ENCODE results near the gene SLC31A1.

Gene SLC31A1

DNA sequence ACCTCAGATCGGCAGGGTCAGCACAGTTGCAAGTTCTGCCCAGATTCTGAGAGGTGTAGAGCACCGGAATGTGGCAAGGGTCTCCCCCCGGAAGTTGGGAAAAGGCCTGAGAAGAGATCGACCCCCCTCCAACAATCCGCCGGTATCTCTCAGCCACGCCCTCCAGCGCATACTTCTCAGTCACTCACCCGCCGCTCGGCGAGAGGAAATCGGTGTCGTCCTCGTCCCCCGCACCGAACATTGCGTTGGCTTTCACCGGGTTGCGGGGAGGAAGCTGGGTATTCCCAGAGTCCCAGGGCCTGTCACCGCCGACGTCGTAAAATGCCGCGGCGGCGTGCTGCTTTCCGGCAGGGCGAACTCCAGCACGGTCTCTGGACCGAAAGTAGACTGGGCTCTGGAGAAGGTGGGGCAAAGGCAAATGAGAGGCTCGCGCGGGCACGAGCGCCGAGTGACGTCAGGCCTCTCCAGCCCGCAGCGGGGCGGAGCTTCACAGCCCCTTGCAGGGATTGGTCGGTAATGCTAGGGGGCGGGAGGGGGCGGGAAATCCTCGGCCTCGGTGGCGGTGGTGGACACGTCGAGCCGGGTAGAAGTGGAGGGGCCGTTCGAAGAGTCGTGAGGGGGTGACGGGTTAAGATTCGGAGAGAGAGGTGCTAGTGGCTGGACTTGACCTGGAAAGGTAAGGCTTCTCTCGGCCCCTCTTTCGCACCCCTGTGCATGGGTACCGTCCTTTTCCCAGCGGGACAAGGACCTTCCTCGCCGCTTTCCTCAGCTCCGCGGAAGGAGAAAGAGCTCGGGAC is at the start of gene SLC31A1, which contains the start of gene FKBP15:
SLC31A1 (plus strand) TSS at position 542 of the 797 bp plus-strand sequence. CDS start 34,605 bp downstream, outside the sequence.
FKBP15 (minus strand) TSS at position 275 of the 797 bp plus-strand sequence; CDS start at position 241, 34 bp downstream.
- peak; percentile 98 for DNase-seq (ENCODE audit: low spot score)

DNA sequence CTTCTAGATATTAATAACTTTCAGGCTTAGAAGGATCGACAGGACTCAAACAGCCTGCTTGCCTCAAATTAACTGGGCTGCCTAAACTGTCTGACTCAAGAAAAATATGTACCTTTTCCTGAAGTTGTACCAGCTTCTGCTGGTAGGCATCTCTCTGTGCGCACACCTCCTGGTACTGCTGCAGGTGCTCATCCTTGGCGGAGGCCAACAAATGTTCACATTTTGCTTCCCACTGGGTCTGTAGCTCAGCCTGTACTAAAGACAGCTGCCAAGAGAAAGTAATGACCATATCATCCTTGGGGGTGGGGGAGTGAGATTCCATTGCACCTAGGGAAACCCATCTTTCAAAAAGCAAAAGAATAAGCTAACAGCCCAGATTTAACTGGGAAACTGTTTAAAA is 48.0 kb upstream of the SLC31A1 start:
- no peak for DNase-seq (ENCODE audit: low spot score)

DNA sequence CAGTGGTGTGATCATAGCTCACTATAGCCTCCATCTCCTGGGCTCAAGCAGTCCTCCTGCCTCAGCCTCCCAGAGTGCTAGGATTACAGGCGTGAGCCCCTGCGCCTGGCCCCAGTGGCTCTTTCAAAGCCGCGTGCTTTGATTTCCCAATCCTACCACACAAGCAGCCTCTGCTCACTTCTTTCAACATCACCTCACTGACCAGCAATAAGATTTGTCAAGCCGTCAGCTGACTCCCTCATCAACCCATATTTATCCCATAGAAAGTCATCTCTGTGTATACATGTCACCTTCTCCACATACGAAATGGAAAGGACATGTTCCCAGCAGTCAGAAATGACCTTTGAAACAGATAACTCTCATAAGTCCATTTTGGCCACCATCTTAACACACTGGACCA is 44.5 kb upstream of the SLC31A1 start:
- no peak for DNase-seq (ENCODE audit: low spot score)

DNA sequence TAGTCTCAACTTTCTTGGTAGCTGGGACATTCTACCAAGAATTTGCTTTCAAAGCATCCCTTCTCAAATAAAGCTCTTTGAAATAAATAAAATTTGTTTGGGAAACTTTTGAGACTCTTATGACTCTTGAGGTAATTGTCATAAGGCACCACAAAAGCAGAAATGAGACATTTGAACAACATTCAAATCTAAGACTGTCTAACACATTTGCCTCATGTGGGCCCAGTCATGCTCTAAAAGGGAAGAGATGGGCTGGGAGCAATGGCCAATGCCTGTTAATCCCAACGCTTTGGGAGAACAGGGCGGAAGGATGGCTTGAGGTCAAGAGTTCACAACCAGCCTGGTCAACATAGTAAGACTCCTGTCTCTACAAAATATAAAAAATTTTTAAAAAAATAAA is 44.1 kb upstream of the SLC31A1 start:
- no peak for DNase-seq (ENCODE audit: low spot score)

DNA sequence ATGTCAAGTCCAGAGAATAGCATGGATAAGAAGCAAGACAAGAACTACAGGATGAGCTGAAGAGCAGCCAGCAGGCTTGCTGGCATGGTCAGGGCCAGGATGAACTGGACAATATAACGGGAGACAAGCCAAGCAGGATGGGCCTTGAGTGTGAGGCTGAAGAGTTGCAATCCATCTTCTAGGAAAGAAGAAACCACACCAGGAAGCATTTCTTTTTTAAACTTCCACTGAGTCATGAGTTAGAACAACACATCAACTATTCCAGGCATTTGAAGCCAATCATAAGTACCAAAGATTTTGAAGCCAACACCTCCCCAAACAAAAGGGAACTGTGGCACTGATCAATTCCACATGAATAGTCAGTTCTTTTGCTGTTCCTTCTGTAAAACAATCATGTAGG is 43.3 kb upstream of the SLC31A1 start:
- DNase-seq (ENCODE audit: low spot score): no peak

DNA sequence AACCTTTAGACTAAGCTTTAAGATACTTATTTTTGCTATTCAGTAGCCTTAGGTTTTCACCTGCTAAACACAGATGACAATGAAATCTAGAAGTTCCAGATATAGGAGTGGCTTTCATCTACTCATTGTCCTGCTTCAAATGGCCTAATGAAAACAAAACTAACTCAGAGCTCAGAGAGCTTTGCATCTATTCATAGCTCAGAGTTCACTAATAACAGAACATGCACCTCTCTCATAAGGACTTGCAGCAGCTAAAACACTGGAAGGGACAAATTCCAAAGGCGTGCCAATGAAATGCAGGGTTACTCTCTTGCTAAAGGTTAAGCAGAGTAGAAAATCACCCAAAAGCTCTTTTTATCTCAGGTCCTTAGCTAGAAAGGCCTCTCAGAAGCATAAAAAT is 41.5 kb upstream of the SLC31A1 start:
- DNase-seq (ENCODE audit: low spot score): no peak

DNA sequence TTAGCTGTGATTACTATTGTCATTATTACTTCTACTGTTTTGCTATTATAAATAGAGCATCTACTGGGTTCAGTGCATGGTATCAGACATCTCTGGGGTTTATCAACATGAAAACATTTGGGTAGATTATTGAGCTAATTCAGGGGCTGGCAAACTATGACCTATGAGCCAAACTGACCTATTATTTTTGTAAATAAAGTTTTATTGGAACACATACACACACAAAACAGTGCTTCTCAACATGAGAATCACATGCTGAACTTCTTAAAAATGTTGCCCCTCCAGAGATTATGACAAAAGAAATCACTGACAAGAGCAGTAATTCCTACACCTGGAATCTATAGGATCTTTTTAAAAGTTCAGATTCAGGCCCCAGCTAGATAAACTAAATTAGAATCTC is 40.2 kb upstream of the SLC31A1 start:
- DNase-seq (ENCODE audit: low spot score): no peak

DNA sequence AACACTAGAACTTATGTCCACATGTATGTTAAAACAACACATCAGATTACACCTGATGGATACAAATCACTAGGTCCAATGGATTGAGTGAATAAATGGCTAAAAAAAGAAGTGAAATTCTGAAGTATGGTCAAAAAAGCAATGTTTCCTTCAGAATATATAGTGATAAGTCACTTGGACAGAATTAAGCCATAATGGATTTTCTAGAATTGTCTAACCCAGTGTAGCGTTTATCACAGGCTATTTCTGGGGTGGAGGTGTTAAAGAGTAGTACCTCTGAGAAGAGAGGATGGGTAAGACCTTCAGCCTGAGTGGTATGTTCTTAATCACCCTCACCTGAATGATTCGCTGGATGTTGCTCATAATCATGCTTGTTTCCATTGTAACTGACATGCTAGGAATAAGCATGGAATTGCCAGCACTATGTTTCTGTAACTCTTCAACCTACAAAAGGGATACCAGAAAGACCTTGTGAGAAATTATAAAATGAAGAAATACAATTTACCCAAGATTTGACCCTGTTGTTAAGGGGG is 37.3 kb upstream of the SLC31A1 start:
- DNase-seq (ENCODE audit: low spot score): no peak

DNA sequence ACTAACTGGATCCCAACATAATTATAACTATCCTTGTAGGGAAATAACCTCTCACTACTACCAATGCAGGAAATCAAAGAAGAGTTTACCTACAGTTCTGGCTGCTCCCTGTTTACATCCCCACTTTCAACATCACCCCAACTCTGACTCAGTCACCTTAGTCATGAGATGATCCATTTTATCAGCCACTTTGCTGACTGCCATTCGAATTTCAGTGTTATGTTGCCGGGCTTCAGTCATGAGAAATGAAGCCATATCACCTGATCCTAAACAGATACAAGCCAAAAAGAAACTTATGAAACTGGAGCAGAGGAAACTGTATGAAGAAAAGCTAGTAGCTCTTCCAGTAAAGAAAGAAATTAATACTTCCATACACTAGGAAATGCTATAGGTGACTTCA is 36.8 kb upstream of the SLC31A1 start:
- DNase-seq (ENCODE audit: low spot score): no peak

DNA sequence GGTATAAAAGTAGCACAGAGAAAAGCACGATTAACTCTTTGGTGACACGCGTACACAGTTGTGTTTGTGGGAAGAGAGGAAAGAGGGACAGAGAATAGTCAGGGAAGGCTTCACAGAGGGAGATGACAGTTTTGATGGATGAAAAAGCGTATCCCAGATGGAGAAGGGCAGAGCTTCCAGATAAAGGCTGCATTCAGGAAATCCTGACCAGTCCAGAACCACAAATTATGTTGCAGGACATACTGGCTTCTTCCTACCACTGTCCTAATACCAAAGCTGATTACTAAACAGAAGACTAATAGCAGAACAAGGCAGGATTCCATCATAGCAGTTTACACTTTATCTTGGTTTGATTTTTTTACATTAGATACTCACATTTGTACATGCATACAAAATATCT is 36.1 kb upstream of the SLC31A1 start:
- peak; percentile 65 for DNase-seq (ENCODE audit: low spot score)

DNA sequence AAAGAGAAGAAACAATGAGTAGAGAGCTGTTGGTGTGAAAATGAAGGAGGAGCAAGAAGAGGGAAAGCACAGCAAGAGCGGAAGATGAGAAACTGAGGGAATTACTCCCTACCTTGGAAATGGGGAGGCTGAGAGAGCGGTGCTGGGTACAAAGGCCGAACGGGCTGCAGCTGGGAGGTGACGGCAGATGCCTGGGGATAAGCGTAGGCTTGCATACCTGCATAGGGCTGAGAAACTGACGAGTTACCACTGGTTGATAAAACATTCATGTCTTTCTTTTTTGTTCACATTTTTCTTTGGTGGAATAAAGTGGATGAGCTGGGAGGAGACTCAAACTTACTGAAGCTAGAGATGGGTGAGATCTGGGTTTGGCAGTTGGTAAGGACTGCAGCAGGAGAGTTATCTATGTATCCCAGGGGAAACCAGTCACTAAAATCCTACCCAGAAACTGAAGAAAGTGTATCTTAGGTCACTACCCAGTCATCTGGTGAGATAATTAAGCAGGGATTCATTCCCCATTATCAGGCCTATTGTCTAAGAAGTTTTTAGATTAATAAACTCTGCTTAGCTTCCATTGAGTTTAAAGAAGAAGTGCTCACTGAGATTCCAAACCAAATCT is 35.1 kb upstream of the SLC31A1 start:
- no peak for DNase-seq (ENCODE audit: low spot score)

DNA sequence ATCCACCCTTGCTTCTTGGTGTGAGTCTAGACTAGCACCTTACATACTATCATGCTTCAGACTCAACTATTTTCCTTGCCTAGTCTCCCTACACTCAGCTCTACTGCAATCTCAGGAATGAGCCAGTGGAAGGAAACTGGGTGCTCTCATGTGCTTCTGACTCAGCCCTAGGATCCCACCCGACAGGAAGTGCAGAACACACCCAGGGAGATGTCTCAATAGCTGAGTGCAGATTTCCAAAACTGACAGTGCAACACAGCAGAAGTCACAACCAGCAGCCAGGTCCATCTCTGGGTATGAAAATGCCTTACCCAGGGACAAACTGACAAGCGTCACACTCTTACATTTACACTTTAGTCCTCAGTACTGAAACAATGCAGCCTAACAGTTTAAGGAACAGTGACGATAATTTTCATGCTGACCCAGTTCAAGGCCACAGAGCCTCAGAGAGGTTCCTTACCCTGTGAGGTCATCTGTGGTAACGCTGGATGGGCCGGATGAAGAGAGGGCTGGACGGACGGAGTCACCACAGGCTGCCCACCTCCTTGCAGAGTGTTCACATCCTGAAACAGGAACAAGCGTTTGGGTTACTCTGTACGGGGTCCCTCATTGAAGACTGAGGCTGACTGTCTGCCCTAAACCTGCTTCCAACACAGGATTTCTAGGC is 33.3 kb upstream of the SLC31A1 start:
- peak; percentile 61 for DNase-seq (ENCODE audit: low spot score)

DNA sequence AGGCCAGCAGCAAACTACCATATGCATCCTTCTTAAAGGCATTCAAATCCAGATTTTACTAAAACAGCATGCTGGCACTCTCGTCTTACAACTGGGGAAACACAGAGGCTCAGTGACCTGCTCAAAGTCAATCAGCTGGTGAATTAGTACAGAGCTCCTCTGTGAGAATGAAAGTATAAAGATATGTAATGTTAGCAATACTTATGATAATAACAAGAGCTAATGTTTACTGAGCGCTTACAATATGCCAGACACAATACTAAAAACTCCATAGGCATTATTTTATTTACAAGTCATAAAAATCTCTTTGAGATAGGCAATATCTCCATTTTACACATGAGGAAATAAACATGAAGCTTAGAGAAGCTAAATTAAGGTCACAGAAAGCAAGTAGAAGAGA is 28.9 kb upstream of the SLC31A1 start:
- DNase-seq (ENCODE audit: low spot score): no peak

DNA sequence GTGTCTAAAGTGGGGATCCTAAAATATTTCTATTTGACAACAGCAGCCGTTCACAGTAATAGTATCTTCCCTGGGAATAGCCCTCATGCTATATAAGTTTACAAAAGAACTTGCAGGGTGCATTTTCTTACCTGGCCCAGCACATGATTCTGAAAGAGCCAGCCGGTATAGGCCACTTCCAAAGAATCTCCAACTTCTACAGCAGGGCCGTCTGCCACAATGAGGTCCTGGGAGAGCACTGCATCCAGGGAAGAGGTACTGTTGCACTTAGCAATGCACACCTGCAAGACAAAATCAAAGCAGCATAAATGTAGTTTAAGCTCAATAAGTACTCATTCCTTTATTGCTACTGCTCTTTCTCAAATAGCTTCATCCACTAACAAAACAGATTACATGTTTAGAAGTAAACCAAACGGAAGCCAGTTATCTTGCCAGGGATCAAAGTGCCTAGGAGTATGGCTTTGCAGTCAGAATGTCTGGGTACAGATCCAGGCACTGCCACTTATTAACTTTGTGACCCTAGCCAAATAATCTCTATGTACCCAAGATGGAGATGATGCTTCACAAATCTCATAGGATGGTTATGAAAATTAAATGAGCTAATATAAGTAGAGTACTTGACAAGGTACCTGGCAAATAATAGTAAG is 21.5 kb upstream of the SLC31A1 start:
- no peak for DNase-seq (ENCODE audit: low spot score)

DNA sequence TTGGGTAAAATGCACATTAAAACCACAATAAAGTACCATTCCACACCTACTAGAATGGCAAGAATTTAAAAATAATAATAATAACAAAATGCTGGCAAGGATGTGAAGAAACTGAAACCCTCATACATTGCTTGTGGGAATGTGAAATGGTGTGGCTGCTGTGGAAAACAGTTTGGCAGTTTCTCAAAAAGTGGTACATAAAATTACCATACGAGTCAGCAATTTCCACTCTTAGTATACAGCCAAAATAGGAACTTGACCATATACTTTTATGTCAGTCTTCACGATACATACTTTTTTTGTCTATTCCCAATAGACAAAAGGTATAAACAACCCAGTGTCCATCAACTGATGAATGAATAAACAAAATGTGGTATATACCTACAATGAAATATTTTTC is 15.9 kb upstream of the SLC31A1 start:
- DNase-seq (ENCODE audit: low spot score): peak; percentile 13

DNA sequence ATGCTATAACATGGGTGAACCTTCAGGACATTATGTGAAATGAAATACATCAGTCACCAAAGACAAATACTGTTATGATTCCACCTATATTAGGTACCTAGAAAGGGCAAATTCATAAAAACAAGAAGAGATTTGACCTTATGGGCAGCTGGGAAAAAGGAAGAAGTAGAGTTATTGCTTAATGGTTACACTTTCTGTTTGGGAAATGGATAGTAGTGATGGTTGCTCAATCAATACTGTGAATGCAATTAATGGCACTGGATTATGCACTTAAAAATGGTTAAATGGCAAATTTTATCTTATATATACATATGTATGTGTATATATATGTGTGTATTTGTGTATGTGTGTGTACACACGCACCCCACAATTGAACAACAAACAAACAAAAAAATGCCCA is 15.5 kb upstream of the SLC31A1 start:
- DNase-seq (ENCODE audit: low spot score): no peak

DNA sequence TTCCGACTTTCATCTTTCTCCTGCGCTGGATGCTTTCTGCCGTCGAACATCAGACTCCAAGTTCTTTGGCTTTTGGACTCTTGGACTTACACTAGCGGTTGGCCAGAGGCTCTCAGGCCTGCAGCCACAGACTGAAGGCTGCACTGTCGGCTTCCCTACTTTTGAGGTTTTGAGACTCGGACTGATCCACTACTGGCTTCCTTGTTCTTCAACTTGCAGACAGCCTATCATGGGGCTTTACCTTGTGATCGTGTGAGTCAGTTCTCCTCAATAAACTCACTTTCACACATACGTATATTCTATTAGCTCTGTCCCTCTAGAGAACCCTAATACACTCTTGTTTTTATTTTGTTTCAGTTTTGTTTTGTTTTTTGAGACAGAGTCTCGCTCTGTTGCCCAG is 10.5 kb upstream of the SLC31A1 start:
- DNase-seq (ENCODE audit: low spot score): peak; percentile 67

DNA sequence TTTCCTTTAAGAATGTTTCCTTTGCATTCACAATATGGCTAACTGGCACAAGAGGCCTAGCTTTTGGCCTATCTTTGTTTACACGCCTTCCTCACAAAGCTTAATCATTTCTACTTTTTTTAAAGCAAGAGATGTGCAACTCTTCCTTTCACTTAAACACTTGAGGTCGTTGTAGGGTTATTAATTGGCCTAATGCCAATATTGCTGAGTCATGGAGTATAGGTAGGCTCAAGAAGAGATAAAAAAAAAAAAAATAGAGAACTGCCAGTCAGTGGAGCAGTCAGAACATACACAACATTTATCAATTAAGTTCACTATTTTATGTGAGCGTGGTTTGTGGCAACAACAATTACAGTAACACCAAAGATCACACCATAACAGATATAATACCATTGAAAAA is 6.2 kb upstream of the SLC31A1 start:
- DNase-seq (ENCODE audit: low spot score): no peak

DNA sequence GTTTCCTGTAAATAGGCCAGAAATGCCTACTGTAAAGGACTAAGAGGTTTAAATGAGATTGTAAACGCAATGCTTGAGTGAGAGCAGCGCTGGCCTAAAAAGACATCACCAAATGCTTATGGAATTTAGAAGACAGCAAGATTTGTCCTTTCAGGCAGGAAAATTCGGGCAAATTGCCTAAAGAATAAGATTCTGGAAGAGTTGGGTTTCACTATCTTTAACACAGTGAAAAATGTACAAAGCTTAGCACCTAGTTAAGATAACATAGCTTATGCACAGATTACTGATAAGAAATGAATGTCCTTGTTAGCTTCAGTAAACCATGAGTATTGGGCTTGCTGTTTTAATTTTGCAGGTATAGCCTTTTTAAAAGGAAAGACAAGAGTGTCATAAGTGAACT is 4.9 kb upstream of the SLC31A1 start:
- no peak for DNase-seq (ENCODE audit: low spot score)

DNA sequence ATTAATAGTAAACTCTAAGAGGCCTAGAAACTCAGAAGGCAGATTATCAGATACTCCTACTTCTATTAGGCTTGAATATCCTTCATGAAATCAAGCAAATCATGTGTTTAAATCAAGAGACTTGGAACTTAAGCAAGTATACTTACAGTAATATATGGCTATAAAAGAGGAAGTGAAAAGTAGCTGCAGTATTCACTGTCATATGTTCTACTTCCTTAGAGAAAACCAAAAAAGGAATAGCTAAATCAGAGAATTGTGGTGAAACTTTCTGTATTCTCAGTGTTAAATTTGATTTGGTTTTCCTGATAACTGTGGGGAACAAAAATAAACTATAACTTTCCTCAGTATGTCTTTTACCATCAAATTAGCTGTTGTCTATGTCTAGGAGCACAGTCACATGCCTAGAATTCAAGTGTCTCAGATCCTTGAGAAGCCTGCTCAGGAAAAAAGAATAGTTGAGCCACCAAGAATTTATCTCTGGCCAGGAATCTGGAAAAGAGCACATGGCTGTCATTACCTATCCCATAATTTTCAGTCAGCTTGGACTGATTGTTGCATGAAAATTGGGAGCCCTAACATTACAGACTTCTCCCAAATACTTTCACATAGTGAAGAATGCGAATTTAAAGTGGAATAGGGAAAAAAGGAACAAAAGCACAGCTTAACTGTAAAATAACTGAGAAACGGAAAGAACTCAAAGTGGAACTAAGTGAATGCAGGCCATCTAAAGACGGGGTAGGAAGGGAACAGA is 2.0 kb upstream of the SLC31A1 start:
- peak; percentile 78 for DNase-seq (ENCODE audit: low spot score)

DNA sequence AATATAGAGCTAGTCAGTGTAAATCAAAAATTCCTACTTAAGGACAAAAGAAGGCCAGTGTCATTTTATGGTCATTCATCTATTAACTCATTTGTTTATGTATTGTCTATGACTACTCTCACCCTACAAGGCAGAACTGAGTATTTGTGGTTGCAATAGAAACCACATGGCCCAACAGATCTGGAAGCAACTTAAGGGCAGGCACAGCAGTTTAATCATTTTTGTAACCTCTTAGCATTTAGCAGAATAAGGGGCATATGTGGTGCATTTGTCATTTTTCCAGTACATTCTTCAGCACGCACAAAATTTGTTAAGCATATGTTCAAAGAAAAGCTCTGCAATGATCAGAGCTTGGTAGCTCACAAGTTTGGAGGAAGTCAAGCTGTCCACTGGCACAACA is 1.4 kb upstream of the SLC31A1 start:
- DNase-seq (ENCODE audit: low spot score): peak; percentile 31
